Smooth muscle cell of the umbilical artery (primary cell): ENCODE measurements around the gene DPP9. TPM values are rescaled to one million over a fixed set of nuclear protein-coding genes. Genes with fewer than 3 reads are reported as not detected.

ENCODE experiments used
- total RNA-seq: library from RNA; depleted of rRNA; stranded (reverse); fragments of >200 nt; gene quantifications from 2 replicates; pipeline ENCODE4 v1.2.3, GENCODE V29; 2014

DPP9 gene
- total RNA-seq, result 20.8 and 71.0 TPM in 2 replicates

GRCh38 chr19:4723595-4724514 lies at the start of gene DPP9:
TSS of gene DPP9 (minus strand) at chr19:4723842. CDS start at chr19:4719906, 3,936 bp downstream.

GRCh38 chr19:4669723-4670480 lies 53.7 kb downstream of the DPP9 start, which contains the start of gene MYDGF:
TSS of gene MYDGF (minus strand) at chr19:4670342. CDS start at chr19:4670334, 8 bp downstream.

GRCh38 chr19:4638828-4639530 lies 84.7 kb downstream of the DPP9 start, which contains the start of gene TNFAIP8L1:
TSS of gene TNFAIP8L1 (plus strand) at chr19:4639516. CDS start at chr19:4651870, 12,354 bp downstream.

Other genes starting within 250 kb of the DPP9 start
- 0.09 TPM in 1 of 2 replicates, not detected in the other for gene PLIN4, start 205.4 kb downstream of the DPP9 start, total RNA-seq
- not detected in 2 replicates for gene PLIN5, start 188.6 kb downstream of the DPP9 start, total RNA-seq
- not detected in 2 replicates for gene LRG1, start 183.8 kb downstream of the DPP9 start, total RNA-seq
- 0.23 and 0.30 TPM in 2 replicates for gene SEMA6B, start 164.2 kb downstream of the DPP9 start, total RNA-seq
- gene TNFAIP8L1, start 84.3 kb downstream of the DPP9 start, total RNA-seq, result 1.5 and 5.6 TPM in 2 replicates
- gene MYDGF, start 53.5 kb downstream of the DPP9 start, total RNA-seq, result 282 and 364 TPM in 2 replicates
- gene FEM1A, start 67.9 kb upstream of the DPP9 start, total RNA-seq, result 7.4 and 10.7 TPM in 2 replicates
- gene TICAM1, start 107.9 kb upstream of the DPP9 start, total RNA-seq, result 2.7 and 7.7 TPM in 2 replicates
- 276 and 443 TPM in 2 replicates for gene PLIN3, start 143.8 kb upstream of the DPP9 start, total RNA-seq
- gene ARRDC5, start 179.1 kb upstream of the DPP9 start, total RNA-seq, result not detected in 2 replicates
- 8.3 and 46.6 TPM in 2 replicates for gene UHRF1, start 185.7 kb upstream of the DPP9 start, total RNA-seq
- gene KDM4B, start 245.3 kb upstream of the DPP9 start, total RNA-seq, result 24.6 and 35.9 TPM in 2 replicates